ENCODE results near the gene ZNF562.

The ZNF562 gene

DNA sequence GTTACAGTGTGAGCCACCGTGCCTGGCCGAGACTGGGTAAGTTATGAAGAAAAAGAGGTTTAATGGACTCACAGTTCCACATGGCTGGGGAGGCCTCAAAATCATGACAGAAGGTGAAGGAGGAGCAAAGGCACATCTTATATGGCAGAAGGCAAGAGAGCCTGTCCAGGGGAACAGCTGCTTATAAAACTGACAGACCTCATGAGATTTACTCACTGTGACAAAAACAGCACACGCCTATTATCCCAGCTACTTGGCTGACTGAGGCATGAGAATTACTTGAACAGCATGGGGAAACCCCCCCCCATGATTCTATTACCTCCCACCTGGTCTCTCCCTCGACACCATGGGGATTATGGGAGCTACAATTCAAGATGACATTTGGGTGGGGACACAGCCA is 30.4 kb downstream of the ZNF562 start:
- DNase-seq (ENCODE audit: low spot score) = no peak

DNA sequence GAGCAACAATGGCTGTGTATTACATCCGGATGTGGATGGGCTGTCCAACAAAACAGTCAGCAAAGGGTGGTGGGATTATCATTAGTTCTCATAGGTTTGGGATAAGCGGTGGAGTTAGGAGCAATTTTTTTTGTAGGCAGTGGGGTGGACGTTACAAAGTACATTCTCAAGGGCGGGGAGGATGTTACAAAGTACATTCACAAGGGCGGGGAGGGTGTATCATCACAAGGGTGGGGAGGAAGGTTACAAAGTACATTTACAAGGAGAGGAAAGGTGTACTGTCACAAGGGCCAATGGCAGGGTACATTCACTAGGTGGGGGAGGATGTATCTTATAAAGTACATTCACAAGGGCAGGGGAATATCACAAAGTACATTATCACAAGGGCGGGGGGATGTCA is 33.1 kb downstream of the ZNF562 start:
- no peak for DNase-seq (ENCODE audit: low spot score)

DNA sequence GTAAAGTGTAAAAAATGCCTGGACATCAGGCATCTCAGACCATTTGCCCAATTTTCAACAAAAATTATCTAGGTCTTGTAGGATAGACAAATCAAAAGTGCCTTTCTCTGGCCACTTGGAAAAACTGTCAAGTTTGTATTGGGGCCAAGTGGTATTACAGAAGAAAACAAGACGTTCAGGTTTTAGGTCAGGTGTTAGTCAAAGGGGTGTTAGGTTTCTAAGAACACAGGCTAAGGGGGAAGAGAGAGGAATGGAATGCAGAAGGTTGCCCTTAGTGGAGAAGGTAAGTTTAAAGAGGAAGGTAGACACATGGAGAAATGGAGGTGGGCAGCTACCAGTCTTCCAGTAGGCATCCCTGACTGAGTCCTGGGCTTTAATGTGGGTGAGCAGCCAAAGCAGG is 33.9 kb downstream of the ZNF562 start:
- no peak for DNase-seq (ENCODE audit: low spot score)

DNA sequence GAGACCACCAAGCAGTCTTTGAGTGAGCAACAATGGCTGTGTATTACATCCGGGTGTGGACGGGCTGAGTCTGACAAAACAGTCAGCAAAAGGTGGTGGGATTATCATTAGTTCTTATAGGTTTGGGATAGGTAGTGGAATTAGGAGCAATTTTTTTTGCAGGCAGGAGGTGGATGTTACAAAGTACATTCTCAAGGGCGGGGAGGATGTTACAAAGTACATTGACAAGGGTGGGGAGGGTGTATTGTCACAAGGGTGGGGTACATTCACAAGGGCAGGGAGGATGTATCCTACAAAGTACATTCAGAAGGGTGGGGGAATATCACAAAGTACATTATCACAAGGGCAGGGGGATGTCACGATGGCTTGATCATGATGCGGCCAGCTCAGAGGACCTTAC is 38.9 kb downstream of the ZNF562 start:
- no peak for DNase-seq (ENCODE audit: low spot score)

DNA sequence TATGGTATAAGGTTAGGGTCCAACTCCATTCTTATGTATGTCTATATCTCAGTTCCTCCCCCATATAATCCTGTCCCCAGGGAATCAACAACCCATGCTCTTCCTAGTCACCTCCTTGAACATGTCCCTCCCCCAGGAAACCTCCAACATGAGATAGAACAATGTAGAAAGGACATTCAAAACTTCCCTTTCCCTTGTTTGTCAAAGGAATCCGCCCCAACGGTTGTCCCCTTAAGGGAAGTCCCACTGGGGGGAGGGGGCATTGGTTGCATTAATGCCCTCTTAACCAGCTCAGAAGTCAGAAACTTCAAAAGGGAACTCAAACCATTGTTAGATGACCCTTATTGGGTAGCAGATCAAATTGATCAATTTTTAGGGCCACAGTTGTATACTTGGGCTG is 47.0 kb downstream of the ZNF562 start:
- DNase-seq (ENCODE audit: low spot score) = no peak

DNA sequence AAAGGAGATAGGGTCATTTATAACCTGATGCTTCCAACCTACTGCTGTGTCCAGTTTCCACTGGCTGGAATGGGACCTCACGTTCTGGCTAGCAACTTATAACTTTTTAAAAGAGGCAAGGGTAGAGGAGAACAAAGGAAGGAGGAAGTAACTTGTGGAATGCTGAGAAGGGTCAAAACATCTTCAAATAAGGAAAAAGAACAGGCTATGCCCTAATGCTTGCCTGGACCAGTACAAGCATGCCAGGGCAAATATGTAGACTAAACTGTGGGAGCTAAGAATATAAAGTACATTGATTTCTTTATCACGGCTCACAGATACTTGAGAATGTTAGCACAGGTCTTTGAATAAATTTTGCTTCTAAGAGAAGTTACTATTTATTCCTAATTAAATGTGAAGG is 52.4 kb downstream of the ZNF562 start:
- DNase-seq (ENCODE audit: low spot score) = no peak

DNA sequence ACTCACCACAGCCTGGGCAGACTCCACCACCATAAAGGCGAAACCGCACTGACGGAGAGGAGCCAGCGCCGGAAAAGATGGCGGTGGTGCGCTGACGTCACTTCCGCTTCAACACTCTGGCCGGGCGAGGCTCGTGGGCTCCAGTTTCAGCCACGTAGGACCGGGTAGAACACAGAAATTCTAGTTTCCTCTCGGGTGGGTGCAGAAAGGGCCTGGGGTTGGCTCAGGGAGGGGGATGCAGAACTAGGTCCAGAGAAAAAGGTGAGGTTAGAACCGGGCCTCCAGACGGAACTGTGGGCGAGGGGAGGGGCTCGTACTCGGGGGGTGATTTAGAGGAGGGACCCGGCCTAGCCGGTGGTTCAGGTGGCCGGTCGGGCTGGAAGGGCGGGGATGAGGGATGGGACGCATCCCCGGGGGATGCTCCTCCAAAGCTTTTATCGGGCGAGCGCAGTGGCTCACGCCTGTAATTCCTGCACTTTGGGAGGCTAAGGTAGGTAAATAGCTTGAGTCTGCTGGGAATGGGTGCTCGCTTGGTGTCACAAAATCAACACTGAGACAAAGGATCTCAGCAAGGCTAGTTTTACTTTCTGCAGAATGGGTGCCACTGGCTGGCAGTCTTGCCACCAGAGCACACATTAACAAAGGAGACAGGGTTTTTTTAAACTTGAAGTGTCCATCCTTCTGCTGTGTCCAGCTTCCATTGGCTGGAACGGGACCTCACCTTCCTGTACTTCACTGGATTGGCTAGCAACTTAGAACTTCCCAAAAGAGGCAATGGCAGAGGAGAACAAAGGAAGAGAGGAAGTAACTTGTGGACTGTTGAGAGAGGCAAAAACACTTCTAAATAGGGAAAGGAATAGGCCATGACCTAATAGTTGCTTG is 53.5 kb downstream of the ZNF562 start, which contains the start of gene ZNF561:
Gene ZNF561 (minus strand): TSS at position 77 of the 882 bp plus-strand sequence. CDS start 1,776 bp downstream, outside the sequence.
- DNase-seq (ENCODE audit: low spot score) = peak; percentile 85

DNA sequence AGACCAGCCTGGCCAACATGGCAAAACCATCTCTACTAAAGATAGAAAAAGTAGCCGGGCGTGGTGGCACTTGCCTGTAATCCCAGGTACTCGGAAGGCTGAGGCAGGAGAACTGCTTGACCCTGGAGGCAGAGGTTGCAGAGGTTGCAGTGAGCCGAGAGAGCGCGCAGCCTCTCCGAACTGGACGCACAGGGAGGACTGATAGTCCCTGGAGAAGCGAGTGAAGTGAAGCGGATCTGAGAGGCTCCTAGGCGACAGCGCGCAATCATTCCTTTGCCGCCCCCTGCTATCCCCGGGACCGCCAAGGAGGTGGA is 54.1 kb downstream of the ZNF562 start:
- DNase-seq (ENCODE audit: low spot score) = no peak

DNA sequence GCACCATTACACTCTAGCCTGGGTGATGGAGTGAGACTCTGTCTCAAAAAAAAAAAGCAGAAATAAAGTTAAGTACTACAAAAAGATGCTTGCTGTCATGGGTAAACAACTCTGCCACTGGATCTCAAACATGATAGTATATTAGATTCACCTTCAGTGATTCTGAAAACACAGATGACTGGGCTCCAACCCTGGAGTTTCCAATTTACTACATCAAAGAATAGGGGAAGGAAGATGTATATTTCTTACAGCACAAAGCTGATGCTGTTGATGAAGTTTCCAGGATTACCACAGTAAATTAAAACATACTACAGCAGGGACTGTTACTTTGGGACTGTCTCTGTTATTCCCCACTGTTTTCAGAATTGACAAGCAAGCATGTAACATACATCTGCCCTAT is 59.1 kb downstream of the ZNF562 start:
- no peak for DNase-seq (ENCODE audit: low spot score)

DNA sequence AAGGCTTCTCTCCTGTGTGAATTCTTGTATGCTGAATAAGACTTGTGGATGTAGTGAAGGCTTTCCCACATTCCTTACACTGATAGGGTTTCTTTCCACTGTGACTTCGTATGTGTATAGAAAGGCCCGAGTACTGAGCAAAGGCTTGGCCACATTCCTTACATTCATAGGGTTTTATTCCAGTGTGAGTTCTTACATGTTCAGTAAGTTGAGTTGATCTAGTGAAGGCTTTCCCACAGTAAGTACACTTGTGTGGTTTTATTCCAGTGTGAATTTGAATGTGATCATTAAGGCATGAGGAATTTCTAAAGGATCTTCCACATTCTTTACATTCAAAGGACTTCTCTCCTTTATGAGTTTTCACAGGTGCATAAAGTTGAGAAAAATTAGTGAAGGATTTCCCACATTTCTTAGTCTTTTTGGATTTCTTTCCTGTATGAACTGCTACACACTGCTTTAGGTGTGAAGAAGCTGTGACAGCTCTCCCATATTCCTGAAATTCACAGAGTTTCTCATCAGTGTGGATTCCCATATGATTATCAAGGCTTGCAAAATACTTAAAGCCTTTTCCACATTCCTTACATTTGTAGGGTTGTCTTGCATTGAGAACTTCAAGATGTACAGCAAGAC is 64.3 kb downstream of the ZNF562 start:
- DNase-seq (ENCODE audit: low spot score) = no peak

DNA sequence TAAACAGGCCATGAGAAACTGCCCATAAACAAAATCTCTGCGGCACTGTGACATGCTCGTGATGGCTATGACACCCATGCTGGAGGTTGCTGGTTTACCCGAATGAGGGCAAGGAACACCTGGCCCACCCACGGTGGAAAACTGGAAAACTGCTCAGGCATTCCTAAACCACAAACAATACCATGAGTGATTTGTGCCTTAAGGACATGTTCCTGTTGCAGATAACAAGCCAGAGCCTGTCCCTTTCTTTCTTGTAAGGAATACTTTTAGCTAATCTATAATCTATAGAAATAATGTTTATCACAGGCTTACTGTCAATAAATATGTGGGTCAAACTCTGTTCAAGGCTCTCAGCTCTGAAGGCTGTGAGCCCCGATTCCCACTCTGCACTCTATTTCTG is 66.0 kb downstream of the ZNF562 start:
- no peak for DNase-seq (ENCODE audit: low spot score)

DNA sequence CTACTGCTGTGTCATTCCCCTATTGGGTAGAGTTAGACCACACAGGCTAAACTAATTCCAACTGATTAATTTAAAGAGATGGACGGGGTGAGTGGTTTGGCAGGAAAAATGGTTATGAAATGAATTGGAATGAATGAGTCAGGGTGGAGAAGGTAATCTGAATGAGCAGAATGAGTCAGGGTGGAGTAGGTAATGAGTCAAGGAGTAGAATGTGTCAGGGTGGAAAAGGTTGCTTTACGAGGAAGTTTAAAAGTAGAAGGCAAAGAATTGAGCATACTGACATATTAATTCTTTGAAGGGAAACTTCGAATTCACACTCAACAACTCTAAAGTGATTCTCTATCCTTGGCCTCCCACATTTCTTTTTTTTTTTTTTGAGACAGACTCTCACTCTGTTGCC is 77.9 kb downstream of the ZNF562 start:
- DNase-seq (ENCODE audit: low spot score) = no peak

Data from CD4-positive, alpha-beta T cell treated with Interleukin-6 at 100 ng/mL for 8 hours (primary cell).